ENCODE data around the gene RANBP6. TPM values are rescaled to one million over a fixed set of nuclear protein-coding genes. Genes with fewer than 3 reads are reported as not detected.

The RANBP6 gene
- total RNA-seq, 1 experiment from 2014 or later: 20.1 TPM

DNA sequence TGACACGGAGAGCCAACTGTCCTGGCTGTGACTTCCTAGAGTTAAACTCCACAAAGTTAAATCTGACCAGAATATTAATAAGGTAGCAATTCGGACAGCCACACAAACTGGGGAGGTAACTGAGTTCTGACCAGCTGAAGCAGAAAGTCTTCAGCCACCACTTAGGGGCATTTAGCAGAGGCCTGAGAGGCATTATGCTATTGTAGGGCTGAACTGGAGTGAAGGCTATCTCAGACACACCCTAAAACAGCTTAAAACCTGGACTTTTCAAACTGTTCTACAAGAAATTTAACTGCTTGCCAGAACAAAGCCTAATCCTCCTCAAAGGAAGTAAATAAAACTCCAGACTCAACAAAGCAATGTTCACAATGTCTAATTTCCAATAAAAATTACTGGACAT, 32.4 kb downstream of the RANBP6 start:
- no peak overlapping the region for H3K4me3 ChIP-seq (ENCODE audit: low read depth, low read length, poor library complexity, severe bottlenecking)
- H3K27me3 ChIP-seq (replicated peaks; ENCODE audit: insufficient read depth, low read depth, low read length, poor library complexity): no peaks in the 10 kb centered on the region
- H3K9me3 ChIP-seq (ENCODE audit: low read depth, low read length, poor library complexity, severe bottlenecking): no peaks in the 10 kb centered on the region
- no peaks in the 10 kb centered on the region for H3K4me1 ChIP-seq (ENCODE audit: insufficient read depth, low read length, poor library complexity, severe bottlenecking)
- ChIA-PET CTCF (no interaction called here), POLR2A (ENCODE audit: low non-redundant PET) (no interaction called here)
- no peaks in the 10 kb centered on the region for H3K36me3 ChIP-seq (ENCODE audit: insufficient read depth, low read length, poor library complexity, severe bottlenecking)
- BruUV-seq (replicated peaks): no TSS peak
- no peak overlapping the region for H3K27ac ChIP-seq (ENCODE audit: low read depth, low read length, poor library complexity, severe bottlenecking)
- intact Hi-C loops (cut with micrococcal nuclease; ENCODE audit: unreplicated experiment): no loop called here
- no peak for DNase-seq (ENCODE audit: low spot score)
- TF ChIP-seq, protein P1, sequence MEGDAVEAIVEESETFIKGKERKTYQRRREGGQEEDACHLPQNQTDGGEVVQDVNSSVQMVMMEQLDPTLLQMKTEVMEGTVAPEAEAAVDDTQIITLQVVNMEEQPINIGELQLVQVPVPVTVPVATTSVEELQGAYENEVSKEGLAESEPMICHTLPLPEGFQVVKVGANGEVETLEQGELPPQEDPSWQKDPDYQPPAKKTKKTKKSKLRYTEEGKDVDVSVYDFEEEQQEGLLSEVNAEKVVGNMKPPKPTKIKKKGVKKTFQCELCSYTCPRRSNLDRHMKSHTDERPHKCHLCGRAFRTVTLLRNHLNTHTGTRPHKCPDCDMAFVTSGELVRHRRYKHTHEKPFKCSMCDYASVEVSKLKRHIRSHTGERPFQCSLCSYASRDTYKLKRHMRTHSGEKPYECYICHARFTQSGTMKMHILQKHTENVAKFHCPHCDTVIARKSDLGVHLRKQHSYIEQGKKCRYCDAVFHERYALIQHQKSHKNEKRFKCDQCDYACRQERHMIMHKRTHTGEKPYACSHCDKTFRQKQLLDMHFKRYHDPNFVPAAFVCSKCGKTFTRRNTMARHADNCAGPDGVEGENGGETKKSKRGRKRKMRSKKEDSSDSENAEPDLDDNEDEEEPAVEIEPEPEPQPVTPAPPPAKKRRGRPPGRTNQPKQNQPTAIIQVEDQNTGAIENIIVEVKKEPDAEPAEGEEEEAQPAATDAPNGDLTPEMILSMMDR (conservative IDR thresholded peaks at IDR 0.05; ENCODE audit: low read depth, low read length): no peak

DNA sequence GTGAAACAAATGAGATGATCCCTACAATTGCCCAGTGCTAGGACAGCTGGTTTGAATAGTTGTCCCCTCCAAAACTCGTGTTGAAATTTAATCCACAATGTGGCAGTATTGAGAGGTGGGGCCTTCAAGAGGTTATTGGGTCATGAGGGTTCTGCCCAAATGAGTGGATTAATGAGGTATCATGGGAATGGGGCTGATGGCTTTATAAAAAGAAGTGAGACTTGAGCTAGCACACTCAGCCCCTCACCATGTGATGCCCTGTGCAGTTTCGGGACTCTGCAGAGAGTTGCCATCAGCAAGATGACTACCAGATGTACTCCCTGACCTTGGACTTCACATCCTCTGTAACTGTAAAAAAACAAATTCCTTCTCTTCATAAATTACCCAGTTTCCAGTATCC, 33.1 kb downstream of the RANBP6 start:
- H3K4me3 ChIP-seq (ENCODE audit: low read depth, low read length, poor library complexity, severe bottlenecking): no peak overlapping the region
- POLR2A ChIA-PET (ENCODE audit: low non-redundant PET): no interaction called here
- BruUV-seq (replicated peaks): no TSS peak

DNA sequence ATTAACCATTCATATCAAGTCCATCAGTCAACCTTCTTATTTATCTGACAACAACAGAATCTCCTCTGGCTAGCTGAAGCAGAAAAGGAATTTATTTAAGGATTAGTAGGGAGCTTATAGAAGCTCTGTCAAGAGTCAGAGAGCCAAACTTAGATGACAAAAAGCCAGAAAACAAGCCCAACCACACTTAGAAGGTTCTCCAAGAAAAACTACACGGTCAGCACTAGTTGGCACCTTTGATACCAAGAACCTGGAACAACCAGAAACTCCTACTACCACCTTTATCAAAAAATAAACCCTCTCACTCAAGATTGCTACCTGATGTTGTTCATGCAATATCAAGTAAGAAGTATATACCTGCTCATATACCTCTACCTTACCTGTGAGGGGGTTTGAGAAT, 36.9 kb downstream of the RANBP6 start:
- intact Hi-C loops (cut with micrococcal nuclease; ENCODE audit: unreplicated experiment): no loop called here
- no peak for TF ChIP-seq EZH2 (IDR thresholded peaks at IDR 0.05; ENCODE audit: borderline replicate concordance, low read depth, low read length, poor library complexity, severe bottlenecking)
- TF ChIP-seq, protein P1 (conservative IDR thresholded peaks at IDR 0.05; ENCODE audit: low read depth, low read length): no peak

More for the DNA sequence above, 33.1 kb downstream of the RANBP6 start:
- no peaks in the 10 kb centered on the region for H3K9me3 ChIP-seq (ENCODE audit: low read depth, low read length, poor library complexity, severe bottlenecking)
- no peaks in the 10 kb centered on the region for H3K4me1 ChIP-seq (ENCODE audit: insufficient read depth, low read length, poor library complexity, severe bottlenecking)
- DNase-seq (ENCODE audit: low spot score): no peak
- no peaks in the 10 kb centered on the region for H3K27me3 ChIP-seq (replicated peaks; ENCODE audit: insufficient read depth, low read depth, low read length, poor library complexity)
- TF ChIP-seq, protein P1 (conservative IDR thresholded peaks at IDR 0.05; ENCODE audit: low read depth, low read length): no peak
- no peak for TF ChIP-seq EZH2 (IDR thresholded peaks at IDR 0.05; ENCODE audit: borderline replicate concordance, low read depth, low read length, poor library complexity, severe bottlenecking)
- H3K27ac ChIP-seq (ENCODE audit: low read depth, low read length, poor library complexity, severe bottlenecking): no peak overlapping the region
- CTCF ChIA-PET: no interaction called here
- H3K36me3 ChIP-seq (ENCODE audit: insufficient read depth, low read length, poor library complexity, severe bottlenecking): no peaks in the 10 kb centered on the region
- intact Hi-C loops (cut with micrococcal nuclease; ENCODE audit: unreplicated experiment): no loop called here

More for the DNA sequence above, 36.9 kb downstream of the RANBP6 start:
- Histone ChIP-seq H3K36me3 (ENCODE audit: insufficient read depth, low read length, poor library complexity, severe bottlenecking) (no peaks in the 10 kb centered on the region), H3K4me3 (ENCODE audit: low read depth, low read length, poor library complexity, severe bottlenecking) (no peak overlapping the region), H3K27me3 (replicated peaks; ENCODE audit: insufficient read depth, low read depth, low read length, poor library complexity) (no peaks in the 10 kb centered on the region), H3K4me1 (ENCODE audit: insufficient read depth, low read length, poor library complexity, severe bottlenecking) (no peaks in the 10 kb centered on the region), H3K27ac (ENCODE audit: low read depth, low read length, poor library complexity, severe bottlenecking) (no peak overlapping the region), H3K9me3 (ENCODE audit: low read depth, low read length, poor library complexity, severe bottlenecking) (no peaks in the 10 kb centered on the region)
- CTCF ChIA-PET: no interaction called here
- POLR2A ChIA-PET (ENCODE audit: low non-redundant PET): no interaction called here
- no TSS peak for BruUV-seq (replicated peaks)
- no peak for DNase-seq (ENCODE audit: low spot score)
